NCI-H128 (cell line): Measurements from ENCODE around the gene SEC24B.

Experiments used
- DNase-seq: peaks from one replicate; lab custom pipeline; 2025; ENCODE audit not compliant: unreplicated experiment; lab: John Stamatoyannopoulos, UW

Gene SEC24B

GRCh38 chr4:109433205-109434006 lies at the start of gene SEC24B:
SEC24B (plus strand) TSS chr4:109433815; CDS start chr4:109433870, 55 bp downstream.
- DNase-seq: peak; percentile 27

- DNase-seq: no peak
Measured at GRCh38 chr4:109383823-109384222, 49.8 kb upstream of the SEC24B start.

DNA sequence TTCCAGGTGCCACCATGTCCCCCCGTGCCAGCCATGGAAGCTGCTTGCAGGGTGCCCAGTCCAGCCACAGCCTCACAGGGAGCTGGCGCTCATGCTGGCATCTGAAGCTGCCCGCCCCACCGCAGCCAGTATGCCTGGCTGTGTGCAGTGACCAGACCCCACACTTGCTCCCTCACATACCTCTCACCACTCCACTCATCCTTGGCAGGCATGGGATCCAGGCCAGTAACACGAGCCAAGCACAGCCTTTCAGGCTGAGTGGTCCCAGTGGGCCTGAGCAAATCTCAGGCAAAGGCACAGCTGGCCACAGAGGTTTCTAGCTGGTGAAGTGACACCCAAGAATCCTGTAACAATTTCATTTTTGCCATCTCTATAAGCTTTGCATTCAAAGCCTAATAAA lies 48.4 kb upstream of the SEC24B start:
- no peak for DNase-seq

DNA sequence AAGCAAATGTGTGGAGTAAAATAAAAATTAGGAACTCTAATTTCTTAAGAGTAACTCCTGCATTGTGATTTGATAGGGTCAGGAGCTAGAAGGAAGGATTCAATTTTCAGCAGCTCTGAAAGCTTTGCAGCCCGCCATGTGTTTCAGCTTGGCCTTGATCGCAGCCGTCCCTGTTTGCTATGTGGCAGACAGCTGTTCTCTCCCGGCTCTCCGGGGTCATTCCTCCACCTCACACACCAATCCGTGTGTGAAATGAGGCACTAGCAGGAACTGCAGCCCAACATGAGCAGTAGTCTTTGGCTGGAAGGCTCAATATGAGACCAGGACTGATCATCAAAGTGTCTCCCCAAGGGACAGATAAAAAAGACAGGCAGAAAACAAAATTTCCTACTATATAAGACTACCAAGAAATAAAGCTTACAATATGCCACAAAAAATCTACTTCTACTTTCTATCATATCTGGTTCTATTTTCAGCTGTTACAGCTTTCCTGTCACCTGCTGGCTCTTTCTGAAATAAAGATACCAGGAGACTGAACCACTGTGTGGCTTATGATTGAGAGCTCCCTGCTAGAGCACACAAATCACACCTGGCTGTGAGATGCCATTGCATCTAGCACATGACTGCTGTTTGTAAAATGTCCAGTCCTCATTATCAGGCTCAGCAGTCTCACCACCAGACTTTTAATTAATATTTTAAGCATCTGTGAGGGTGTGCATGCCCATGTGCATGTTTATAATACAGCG lies 44.1 kb upstream of the SEC24B start:
- DNase-seq: no peak

- DNase-seq: no peak
Measured at GRCh38 chr4:109390115-109390768, 43.4 kb upstream of the SEC24B start.

- DNase-seq: no peak
Measured at GRCh38 chr4:109395694-109396093, 37.9 kb upstream of the SEC24B start.

DNA sequence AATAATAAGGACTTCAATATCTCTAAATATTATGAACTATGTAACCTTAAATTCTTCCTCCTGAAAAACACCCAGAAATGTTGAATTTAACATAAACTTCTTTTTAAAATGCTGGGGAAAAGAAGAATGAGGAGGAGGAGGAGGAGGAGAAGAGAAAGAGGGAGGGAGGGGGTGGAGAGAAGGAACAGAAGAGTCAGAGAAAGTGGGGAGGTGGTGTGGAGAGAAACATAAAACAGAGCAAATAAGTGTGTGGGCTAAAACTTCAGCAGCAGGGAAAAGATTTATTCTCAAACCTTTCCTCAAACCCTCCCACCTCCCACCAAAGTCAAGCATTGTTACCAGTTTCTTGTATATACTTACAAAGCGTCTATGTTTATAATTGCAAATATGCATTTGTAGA lies 34.7 kb upstream of the SEC24B start:
- DNase-seq: no peak

- no peak for DNase-seq
Measured at GRCh38 chr4:109406337-109406931, 27.2 kb upstream of the SEC24B start.

- no peak for DNase-seq
Measured at GRCh38 chr4:109407027-109407737, 26.4 kb upstream of the SEC24B start.

DNA sequence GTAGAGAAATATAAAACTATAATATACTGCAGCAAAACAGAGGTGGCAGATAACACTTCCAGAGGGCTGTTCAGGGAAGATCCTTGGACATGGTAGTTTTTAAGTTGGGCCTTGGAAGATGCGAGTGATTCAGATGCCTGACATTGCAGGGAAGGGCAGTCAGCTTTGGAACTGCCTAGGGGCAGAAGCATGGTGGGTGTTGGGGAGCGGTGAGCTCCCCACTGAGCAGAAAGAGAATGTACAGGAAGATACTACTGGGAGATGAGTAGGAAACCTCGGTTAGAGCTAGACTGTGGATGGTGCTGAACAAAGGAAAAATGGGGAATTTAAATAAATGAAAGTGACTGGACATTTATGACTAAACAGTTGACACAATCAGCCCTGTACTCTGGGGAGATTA lies 24.9 kb upstream of the SEC24B start:
- DNase-seq: no peak

- no peak for DNase-seq
Measured at GRCh38 chr4:109410226-109410625, 23.4 kb upstream of the SEC24B start.

DNA sequence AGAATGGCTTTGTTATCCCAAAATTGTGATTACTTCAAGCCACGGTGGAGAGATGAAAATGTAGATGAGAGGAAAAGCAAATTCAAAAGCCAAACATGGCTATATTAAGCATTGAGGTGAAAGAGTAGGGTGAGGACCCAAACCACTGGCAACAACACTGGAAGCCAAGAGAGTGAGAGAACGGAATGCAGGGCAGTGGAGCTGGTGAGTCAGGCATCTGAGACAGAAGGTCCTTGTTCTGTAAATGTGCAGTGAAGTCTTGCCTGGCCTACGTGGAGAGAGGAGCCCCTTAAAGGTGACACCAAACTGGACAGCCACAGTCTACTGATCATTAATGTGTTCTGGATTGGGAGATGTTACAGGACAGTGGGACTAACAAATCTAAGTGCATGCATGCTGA lies 22.8 kb upstream of the SEC24B start:
- DNase-seq: no peak

GRCh38 chr4:109411964-109412363 lies 21.7 kb upstream of the SEC24B start:
- no peak for DNase-seq

DNA sequence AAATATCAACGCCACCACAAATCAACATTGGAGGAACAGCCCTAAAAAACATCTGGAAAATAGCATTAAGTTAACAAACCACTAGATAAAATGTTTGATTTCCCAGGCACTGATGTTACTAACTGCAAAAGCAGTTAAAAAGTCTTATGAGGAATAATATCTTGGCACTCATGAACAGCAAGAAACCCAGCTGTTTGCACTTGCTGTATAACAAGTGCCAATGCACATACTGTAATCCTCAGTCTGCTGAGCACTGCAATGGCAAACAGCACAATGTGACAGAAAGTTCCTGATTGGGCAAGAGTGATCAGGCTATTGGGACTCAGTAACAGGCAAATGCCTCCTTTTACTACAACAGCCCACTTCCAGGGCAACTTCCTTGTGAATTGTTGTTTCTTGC lies 20.8 kb upstream of the SEC24B start:
- DNase-seq: no peak

DNA sequence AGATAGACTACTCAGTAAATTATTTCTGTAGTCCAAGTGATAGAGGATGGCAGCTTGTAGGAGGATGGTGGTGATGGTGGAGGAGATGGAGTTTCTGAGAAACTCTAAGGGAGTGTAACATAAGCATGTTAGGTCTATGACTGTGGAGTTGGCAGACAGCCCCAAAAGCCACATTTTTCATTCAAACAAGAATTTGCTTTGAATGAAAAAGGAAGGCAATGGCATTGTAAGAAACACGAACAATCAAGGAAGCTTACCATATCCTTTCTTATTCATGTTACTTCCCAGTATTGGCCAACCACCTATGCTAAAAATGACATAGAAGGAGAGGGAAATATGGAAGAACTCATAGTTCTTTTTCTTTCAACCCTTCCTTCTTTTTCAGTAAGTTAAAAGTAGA lies 18.7 kb upstream of the SEC24B start:
- DNase-seq: no peak

GRCh38 chr4:109418588-109418987 lies 15.0 kb upstream of the SEC24B start:
- DNase-seq: no peak

DNA sequence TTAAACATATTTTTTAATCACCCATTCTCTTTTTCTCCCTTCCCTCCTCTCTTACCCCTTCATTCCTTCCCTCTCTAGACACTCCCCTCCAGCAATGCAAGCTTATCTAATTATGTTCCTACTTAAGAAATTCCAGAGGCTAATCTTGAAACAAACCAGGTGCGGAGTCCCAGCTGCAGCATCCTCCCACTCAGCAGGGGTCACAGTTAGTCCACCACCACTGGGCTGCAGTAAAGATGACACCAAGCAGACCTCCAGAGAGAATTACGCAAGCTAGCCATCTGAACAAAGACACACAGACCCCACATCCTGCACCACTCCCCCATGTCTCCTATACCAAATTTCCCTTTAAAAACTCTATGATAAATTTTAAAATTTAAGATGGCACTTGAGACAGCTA lies 13.9 kb upstream of the SEC24B start:
- no peak for DNase-seq

DNA sequence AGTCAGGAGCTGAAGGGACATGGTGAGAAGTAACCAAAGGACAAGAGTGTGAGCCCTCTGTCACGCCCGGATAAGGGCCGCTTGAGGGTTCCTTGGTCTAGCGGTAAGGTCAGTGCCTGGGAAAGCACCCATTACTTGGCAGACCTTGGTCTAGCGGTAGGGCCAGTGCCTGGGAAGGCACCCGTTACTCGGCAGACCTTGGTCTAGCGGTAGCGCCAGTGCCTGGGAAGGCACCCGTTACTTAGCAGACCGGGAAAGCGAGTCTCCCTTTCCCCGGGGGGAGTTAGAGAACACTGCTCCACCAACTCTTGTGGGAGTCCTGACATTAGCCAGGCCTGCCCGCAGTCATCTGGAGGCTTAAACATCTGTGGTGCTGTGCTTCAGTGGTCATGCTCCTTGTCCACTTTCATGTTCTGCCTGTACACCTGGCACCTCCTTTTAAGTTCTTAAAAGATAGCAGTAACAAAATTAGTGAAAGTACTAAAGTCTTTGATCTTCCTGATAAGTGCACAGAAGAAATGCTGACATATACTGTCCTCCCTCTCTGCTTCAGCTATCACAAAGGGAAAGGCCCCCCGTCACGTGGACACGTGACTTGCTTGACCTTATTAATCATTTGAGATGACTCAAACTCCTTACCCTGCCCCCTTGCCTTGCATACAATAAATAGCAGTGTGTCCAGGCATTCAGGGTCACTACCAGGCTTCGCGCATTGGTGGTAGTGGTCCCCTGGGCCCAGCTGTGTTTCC lies 9.3 kb upstream of the SEC24B start:
- DNase-seq: no peak

GRCh38 chr4:109425405-109425804 lies 8.2 kb upstream of the SEC24B start:
- DNase-seq: no peak

DNA sequence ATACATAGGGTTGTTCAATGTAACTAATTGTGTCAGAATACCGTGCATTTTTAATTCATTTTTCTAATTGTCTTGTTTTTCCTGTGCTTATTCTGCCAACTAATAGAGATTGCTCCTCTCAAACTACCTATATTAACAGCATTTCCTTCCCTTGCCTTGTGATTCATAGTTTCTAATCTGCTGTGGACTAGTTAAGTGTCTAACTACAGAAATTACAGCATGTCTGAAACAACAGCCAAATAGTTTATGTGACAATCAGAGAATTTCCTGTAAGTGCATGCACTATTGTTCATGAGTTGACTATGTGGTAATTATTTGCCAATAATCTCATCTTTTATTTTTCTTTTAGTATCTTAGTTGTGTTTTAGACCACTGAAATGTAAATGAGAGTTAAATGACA lies 4.1 kb upstream of the SEC24B start:
- DNase-seq: no peak
